Measurements from ENCODE around the gene CACNG5. TPM values are rescaled to one million over a fixed set of nuclear protein-coding genes. Genes with fewer than 3 reads are reported as not detected.

Gene CACNG5
- total RNA-seq, 1 donor from 2014 or later, result not detected

DNA sequence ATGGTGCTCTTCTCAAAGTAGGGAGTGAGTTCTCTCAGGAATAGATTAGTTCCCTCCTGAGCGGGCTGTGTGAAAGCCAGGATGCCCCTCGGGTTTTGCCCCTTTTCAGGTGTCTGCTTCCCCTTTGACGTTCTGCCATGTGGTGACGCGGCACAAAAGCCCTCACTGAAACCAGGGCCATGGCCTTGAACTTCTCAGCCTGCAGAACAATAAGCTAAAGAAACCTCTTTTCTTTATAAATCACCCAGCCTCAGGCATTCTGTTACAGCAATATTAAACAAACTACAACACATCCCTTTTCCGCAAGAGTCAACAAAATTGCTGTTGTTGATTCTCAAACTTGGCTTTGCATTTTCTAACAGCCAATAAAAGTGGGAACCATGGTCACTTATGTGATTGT lies 15.5 kb upstream of the CACNG5 start:
- H3K4me3 ChIP-seq (ENCODE audit: insufficient read depth, low read depth, low read length), result no peak overlapping the region
- H2AFZ ChIP-seq (ENCODE audit: low read depth, low read length), result no peak overlapping the region
- H3K27me3 ChIP-seq (ENCODE audit: insufficient read depth, low read length), result peaks cover 3% of the 10 kb centered on the region
- H3K36me3 ChIP-seq (ENCODE audit: insufficient read depth, low read length), result no peaks in the 10 kb centered on the region
- Mint-ChIP-seq H3K4me1 (ENCODE audit: low read depth, unreplicated experiment) (peaks cover 2% of the 10 kb centered on the region), H3K4me3 (ENCODE audit: unreplicated experiment) (no peak overlapping the region), H3K9me3 (ENCODE audit: unreplicated experiment) (peaks cover 13% of the 10 kb centered on the region), H3K36me3 (ENCODE audit: low read depth, unreplicated experiment) (no peaks in the 10 kb centered on the region), H3K27me3 (ENCODE audit: low read depth, unreplicated experiment) (peaks cover 20% of the 10 kb centered on the region), H3K27ac (ENCODE audit: unreplicated experiment) (no peak overlapping the region)
- no peaks in the 10 kb centered on the region for H3K4me1 ChIP-seq (ENCODE audit: insufficient read depth, low read length)
- H3K9ac ChIP-seq (ENCODE audit: low read length), result no peak overlapping the region
- H4K20me1 ChIP-seq (ENCODE audit: insufficient read depth, low read length), result no peaks in the 10 kb centered on the region
- DNase-seq (ENCODE audit: low read depth), result no peak
- TF ChIP-seq EZH2 (IDR thresholded peaks at IDR 0.05; ENCODE audit: insufficient read depth, low read length), result no peak
- TF ChIP-seq CTCF (IDR thresholded peaks at IDR 0.05; ENCODE audit: insufficient read depth, low read depth, low read length), result no peak
- FAIRE-seq, result no peak
- no peak overlapping the region for H3K4me2 ChIP-seq (ENCODE audit: low read length)
- no peaks in the 10 kb centered on the region for H3K9me3 ChIP-seq (ENCODE audit: insufficient read depth, low read depth, low read length)
- no peaks in the 10 kb centered on the region for H3K79me2 ChIP-seq (ENCODE audit: insufficient read depth, low read length)
- H3K27ac ChIP-seq (ENCODE audit: low read depth, low read length), result no peak overlapping the region

DNA sequence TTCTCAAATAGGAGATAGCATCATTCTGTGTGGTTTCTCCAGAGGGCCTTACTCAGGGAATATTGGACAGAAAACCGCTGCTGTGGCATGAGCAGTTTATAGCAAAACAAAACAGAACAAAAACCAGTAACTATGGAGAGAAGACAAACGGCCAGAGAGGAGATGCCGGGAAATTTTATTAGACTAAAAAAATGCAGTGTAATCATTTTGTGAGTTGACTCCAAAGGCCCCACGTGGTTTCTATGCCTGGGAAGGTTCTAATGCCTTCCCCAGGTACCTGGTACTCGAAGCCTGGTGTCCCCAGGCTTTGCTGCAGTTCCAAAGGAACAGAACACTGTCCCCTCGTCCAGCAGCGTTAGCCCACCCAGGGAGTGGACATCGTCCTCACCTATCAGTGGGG lies 12.9 kb upstream of the CACNG5 start:
- Mint-ChIP-seq H3K27ac (ENCODE audit: unreplicated experiment) (no peak overlapping the region), H3K4me1 (ENCODE audit: low read depth, unreplicated experiment) (peaks cover 2% of the 10 kb centered on the region), H3K4me3 (ENCODE audit: unreplicated experiment) (no peak overlapping the region), H3K27me3 (ENCODE audit: low read depth, unreplicated experiment) (peaks cover 18% of the 10 kb centered on the region), H3K9me3 (ENCODE audit: unreplicated experiment) (peaks cover 12% of the 10 kb centered on the region), H3K36me3 (ENCODE audit: low read depth, unreplicated experiment) (no peaks in the 10 kb centered on the region)
- Histone ChIP-seq H3K9ac (ENCODE audit: low read length) (no peak overlapping the region), H3K4me3 (ENCODE audit: insufficient read depth, low read depth, low read length) (no peak overlapping the region), H3K79me2 (ENCODE audit: insufficient read depth, low read length) (no peaks in the 10 kb centered on the region), H3K4me1 (ENCODE audit: insufficient read depth, low read length) (no peaks in the 10 kb centered on the region), H4K20me1 (ENCODE audit: insufficient read depth, low read length) (no peaks in the 10 kb centered on the region), H3K27ac (ENCODE audit: low read depth, low read length) (no peak overlapping the region), H2AFZ (ENCODE audit: low read depth, low read length) (no peak overlapping the region), H3K9me3 (ENCODE audit: insufficient read depth, low read depth, low read length) (peaks cover 3% of the 10 kb centered on the region), H3K27me3 (ENCODE audit: insufficient read depth, low read length) (peaks cover 3% of the 10 kb centered on the region), H3K36me3 (ENCODE audit: insufficient read depth, low read length) (no peaks in the 10 kb centered on the region), H3K4me2 (ENCODE audit: low read length) (no peak overlapping the region)
- no peak for DNase-seq (ENCODE audit: low read depth)
- no peak for FAIRE-seq
- TF ChIP-seq EZH2 (IDR thresholded peaks at IDR 0.05; ENCODE audit: insufficient read depth, low read length) (no peak), CTCF (IDR thresholded peaks at IDR 0.05; ENCODE audit: insufficient read depth, low read depth, low read length) (no peak)

DNA sequence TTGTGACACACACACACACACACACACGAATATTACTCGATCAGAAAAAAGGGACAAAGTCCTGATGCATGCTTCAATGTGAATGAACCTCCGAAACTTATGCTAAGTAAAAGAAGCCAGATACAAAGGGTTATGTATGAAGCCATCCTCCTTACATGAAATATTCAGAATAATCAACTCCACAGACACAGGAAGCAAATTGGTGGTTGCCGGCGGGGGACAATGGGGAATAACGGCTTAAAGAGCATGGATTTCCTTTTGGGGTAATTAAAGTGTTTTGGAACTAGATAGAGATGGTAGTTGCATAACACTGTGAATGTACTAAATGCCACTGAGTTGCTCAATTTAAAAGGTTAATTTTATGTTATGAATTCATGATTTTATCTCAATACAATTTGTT lies 8.1 kb upstream of the CACNG5 start:
- Mint-ChIP-seq H3K36me3 (ENCODE audit: low read depth, unreplicated experiment) (no peaks in the 10 kb centered on the region), H3K27me3 (ENCODE audit: low read depth, unreplicated experiment) (peaks cover 32% of the 10 kb centered on the region)

More for the DNA sequence above, 8.1 kb upstream of the CACNG5 start:
- H3K4me3 ChIP-seq (ENCODE audit: insufficient read depth, low read depth, low read length), result no peak overlapping the region
- H3K27ac ChIP-seq (ENCODE audit: low read depth, low read length), result no peak overlapping the region
- H3K9me3 Mint-ChIP-seq (ENCODE audit: unreplicated experiment), result no peaks in the 10 kb centered on the region
- H3K4me2 ChIP-seq (ENCODE audit: low read length), result no peak overlapping the region
- H3K27ac Mint-ChIP-seq (ENCODE audit: unreplicated experiment), result no peak overlapping the region
- H4K20me1 ChIP-seq (ENCODE audit: insufficient read depth, low read length), result peaks cover 9% of the 10 kb centered on the region
- H3K36me3 ChIP-seq (ENCODE audit: insufficient read depth, low read length), result no peaks in the 10 kb centered on the region
- FAIRE-seq, result no peak
- no peaks in the 10 kb centered on the region for H3K4me1 ChIP-seq (ENCODE audit: insufficient read depth, low read length)
- peaks cover 3% of the 10 kb centered on the region for H3K9me3 ChIP-seq (ENCODE audit: insufficient read depth, low read depth, low read length)
- H2AFZ ChIP-seq (ENCODE audit: low read depth, low read length), result no peak overlapping the region
- no peak overlapping the region for H3K4me3 Mint-ChIP-seq (ENCODE audit: unreplicated experiment)
- no peak overlapping the region for H3K9ac ChIP-seq (ENCODE audit: low read length)
- no peaks in the 10 kb centered on the region for H3K79me2 ChIP-seq (ENCODE audit: insufficient read depth, low read length)
- no peak for DNase-seq (ENCODE audit: low read depth)
- TF ChIP-seq CTCF (IDR thresholded peaks at IDR 0.05; ENCODE audit: insufficient read depth, low read depth, low read length), result no peak
- no peak for TF ChIP-seq EZH2 (IDR thresholded peaks at IDR 0.05; ENCODE audit: insufficient read depth, low read length)
- H3K27me3 ChIP-seq (ENCODE audit: insufficient read depth, low read length), result peaks cover 7% of the 10 kb centered on the region
- H3K4me1 Mint-ChIP-seq (ENCODE audit: low read depth, unreplicated experiment), result no peaks in the 10 kb centered on the region

Data from astrocyte (in vitro differentiated cells and primary cell).